ENCODE results near the gene TSR2. TPM values are rescaled to one million over a fixed set of nuclear protein-coding genes. Genes with fewer than 3 reads are reported as not detected.

TSR2 gene
- total RNA-seq, 6 experiments from 2014 or later: 31.0 to 35.0 (median 33.3) TPM

DNA sequence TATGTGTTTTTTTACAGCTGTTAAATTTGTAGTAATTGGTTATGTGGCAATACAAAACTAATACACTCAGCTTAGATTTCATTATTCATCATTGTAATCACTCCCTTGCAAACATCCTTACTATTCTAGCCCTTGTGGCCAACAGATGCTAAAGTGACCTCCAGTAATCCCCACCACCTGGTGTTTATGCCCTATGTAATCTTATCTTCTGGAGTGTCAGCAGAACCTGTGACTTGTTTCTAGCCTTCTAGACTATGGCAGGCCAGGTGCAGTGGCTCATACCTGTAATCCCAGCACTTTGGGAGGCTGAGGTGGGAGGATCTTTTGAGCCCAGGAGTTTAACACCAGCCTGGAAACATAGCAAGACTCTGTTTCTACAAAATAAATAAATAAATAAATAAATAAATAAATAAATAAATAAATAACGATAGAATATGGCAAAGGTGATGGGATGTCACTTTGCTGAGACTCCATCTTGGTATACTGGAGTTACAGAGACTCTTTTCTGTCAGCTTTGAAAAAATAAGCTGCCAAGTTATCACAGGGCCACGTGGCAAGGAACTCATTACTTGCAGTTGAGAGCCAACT, 12.3 kb upstream of the TSR2 start:
- no peak overlapping the region for H3K27ac Mint-ChIP-seq
- no peaks in the 10 kb centered on the region for H3K4me1 Mint-ChIP-seq (ENCODE audit: low read depth)
- no peaks in the 10 kb centered on the region; the same call in 1 of the 2 replicates for H3K27me3 Mint-ChIP-seq (ENCODE audit: insufficient read depth)
- no peak overlapping the region for H3K4me3 Mint-ChIP-seq
- H3K36me3 Mint-ChIP-seq (ENCODE audit: low read depth): no peaks in the 10 kb centered on the region
- H3K9me3 Mint-ChIP-seq: no peaks in the 10 kb centered on the region
- no peak for DNase-seq
- no peak for TF ChIP-seq CTCF (IDR thresholded peaks at IDR 0.05)

- Mint-ChIP-seq H3K27me3 (ENCODE audit: insufficient read depth) (no peaks in the 10 kb centered on the region; the same call in 1 of the 2 replicates), H3K36me3 (ENCODE audit: low read depth) (no peaks in the 10 kb centered on the region), H3K4me1 (ENCODE audit: low read depth) (no peaks in the 10 kb centered on the region), H3K4me3 (no peak overlapping the region), H3K27ac (no peak overlapping the region), H3K9me3 (no peaks in the 10 kb centered on the region)
- TF ChIP-seq CTCF (IDR thresholded peaks at IDR 0.05): no peak
- no peak for DNase-seq
These were observed 9.7 kb upstream of the TSR2 start for GRCh38 chrX:54430519-54430918.

DNA sequence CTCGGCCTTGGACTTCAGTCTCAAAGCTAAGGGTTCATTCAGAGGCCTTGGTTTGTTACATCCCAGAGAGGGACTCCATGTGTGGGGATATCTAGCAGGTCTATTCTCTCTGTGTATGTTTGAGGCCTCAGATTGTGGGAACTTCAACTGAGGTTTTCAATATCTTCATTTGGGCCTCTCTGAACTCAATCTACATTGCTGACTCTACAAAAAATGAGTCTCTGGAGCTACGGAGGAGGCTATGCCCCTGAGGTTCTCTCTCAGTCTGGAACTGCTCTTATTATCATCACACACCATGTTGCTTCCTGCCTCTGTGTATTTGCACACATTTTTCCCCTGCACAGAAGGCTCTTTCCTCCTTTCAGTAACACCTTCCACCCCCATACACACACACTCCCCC, 5.1 kb upstream of the TSR2 start:
- no peaks in the 10 kb centered on the region for H3K9me3 Mint-ChIP-seq
- DNase-seq: no peak
- H3K27me3 Mint-ChIP-seq (ENCODE audit: insufficient read depth): no peaks in the 10 kb centered on the region; the same call in 1 of the 2 replicates
- no peaks in the 10 kb centered on the region for H3K4me1 Mint-ChIP-seq (ENCODE audit: low read depth)
- no peak for TF ChIP-seq CTCF (IDR thresholded peaks at IDR 0.05)
- no peaks in the 10 kb centered on the region for H3K36me3 Mint-ChIP-seq (ENCODE audit: low read depth)
- H3K4me3 Mint-ChIP-seq: no peak overlapping the region
- no peak overlapping the region; the same call in 1 of the 2 replicates for H3K27ac Mint-ChIP-seq

DNA sequence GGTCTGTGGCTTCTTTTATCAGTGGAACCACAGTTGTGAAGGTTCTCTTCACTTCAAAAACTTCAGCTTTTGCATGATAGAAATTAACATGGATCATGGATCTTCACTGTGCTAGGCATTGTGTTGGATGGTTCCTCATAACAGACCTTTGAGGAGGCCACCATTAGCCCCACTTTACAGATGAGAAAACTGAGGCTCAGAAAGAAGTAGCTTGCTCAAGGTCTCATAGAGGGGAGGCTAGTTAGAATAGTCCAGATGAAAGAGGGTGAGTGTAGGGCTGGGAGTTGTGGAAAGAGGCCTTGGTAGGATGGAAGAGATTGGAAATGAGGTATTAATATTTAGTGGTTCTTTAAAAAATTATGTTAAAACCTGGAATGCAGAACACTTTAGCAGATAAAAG, 2.6 kb downstream of the TSR2 start:
- TF ChIP-seq CTCF (IDR thresholded peaks at IDR 0.05): no peak
- peaks cover 24% of the 10 kb centered on the region for H3K4me1 Mint-ChIP-seq (ENCODE audit: low read depth)
- peaks cover 17% of the 10 kb centered on the region; the same call in 1 of the 2 replicates for H3K36me3 Mint-ChIP-seq (ENCODE audit: low read depth)
- DNase-seq: no peak
- H3K27me3 Mint-ChIP-seq (ENCODE audit: insufficient read depth): peaks cover 4% of the 10 kb centered on the region
- no peak overlapping the region; the same call in 1 of the 2 replicates for H3K27ac Mint-ChIP-seq
- H3K9me3 Mint-ChIP-seq: no peaks in the 10 kb centered on the region
- H3K4me3 Mint-ChIP-seq: no peak overlapping the region; the same call in 1 of the 2 replicates

DNA sequence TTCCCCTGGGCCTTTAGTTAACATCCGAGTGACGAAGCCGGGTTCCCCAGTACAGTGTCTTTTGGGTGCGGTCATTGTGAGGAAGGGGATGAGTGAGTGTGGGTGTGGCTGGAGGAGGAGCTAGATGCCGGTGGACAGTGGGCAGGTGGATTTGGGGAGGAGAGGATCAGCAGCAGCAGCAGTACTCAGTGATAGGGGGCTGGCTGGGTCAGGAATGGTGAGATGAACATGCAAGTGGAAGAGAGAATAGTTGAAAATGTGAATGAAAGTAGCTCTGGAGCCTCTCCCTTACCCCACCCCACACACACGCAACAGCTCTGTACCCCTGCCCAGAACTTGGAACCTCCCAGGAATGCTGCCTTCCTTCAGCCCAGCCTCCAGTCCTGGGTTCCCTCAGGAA, 4.5 kb downstream of the TSR2 start:
- H3K27ac Mint-ChIP-seq: no peak overlapping the region

More for the DNA sequence above, 4.5 kb downstream of the TSR2 start:
- Mint-ChIP-seq H3K36me3 (ENCODE audit: low read depth) (peaks cover 17% of the 10 kb centered on the region; the same call in 1 of the 2 replicates), H3K9me3 (no peaks in the 10 kb centered on the region), H3K4me3 (no peak overlapping the region), H3K27me3 (ENCODE audit: insufficient read depth) (peaks cover 4% of the 10 kb centered on the region), H3K4me1 (ENCODE audit: low read depth) (peaks cover 24% of the 10 kb centered on the region)
- no peak for TF ChIP-seq CTCF (IDR thresholded peaks at IDR 0.05)
- no peak for DNase-seq

All from HFFc6 (cell line).